B cell (primary cell): ENCODE data around the gene CGB8. TPM values are rescaled to one million over a fixed set of nuclear protein-coding genes. Genes with fewer than 3 reads are reported as not detected.
A peak's percentile ranks its signal among the peaks of the same experiment; 100 is the strongest.

Source experiments
- ATAC-seq: fragments of 200-7000 bp; cut with Tn5 transposase; one replicate; pipeline ENCODE4 v1.10.0; 2021; ENCODE audit warnings: low read depth, mild to moderate bottlenecking, moderate number of reproducible peaks, moderate library complexity
- CTCF ChIA-PET: fragments of 350-600 bp; sonication (Branson Sonifier 250); formaldehyde crosslinking; loops from one replicate; lab custom pipeline; 2021; ENCODE audit warnings: antibody characterized with exemption, inconsistent platforms; lab: Charles Lee
- POLR2A ChIA-PET: fragments of 350-600 bp; sonication (Branson Sonifier 250); formaldehyde crosslinking; loops from one replicate; lab custom pipeline; 2021; ENCODE audit warnings: antibody characterized with exemption; lab: Charles Lee
- DNase-seq: peaks from one replicate; pipeline ENCODE4 v3.0.0; 2013
- H2AFZ ChIP-seq: 2 replicates; pipeline ENCODE4 v1.6.1; 2012; ENCODE audit warnings: mild to moderate bottlenecking, low read depth, low read length; ENCODE audit not compliant: insufficient read depth, poor library complexity, severe bottlenecking
- H3K27ac ChIP-seq, 2 donors: 1 replicate in 1 of 2; 2 replicates in 1 of 2; pipeline ENCODE4 v1.5.1; 2012 to 2013; ENCODE audit warnings: low read length in 2 of 2, mild to moderate bottlenecking in 2 of 2, moderate library complexity in 1 of 2
- H3K27me3 ChIP-seq, 4 experiments: fragments of 200-600 bp in 1 of 4; sonication (generic) in 1 of 4; replicated peaks in 1 of 4; 1 replicate in 2 of 4; 2 replicates in 2 of 4; pipeline versions ENCODE4 v1.6.1 to v1.7.0; 2013 to 2016; ENCODE audit warnings: low read length in 3 of 4, mild to moderate bottlenecking in 2 of 4, mixed read lengths in 1 of 4, moderate library complexity in 1 of 4; ENCODE audit not compliant: insufficient read depth in 4 of 4, control insufficient read depth in 3 of 4; ENCODE audit errors: control extremely low read depth in 1 of 4
- H3K36me3 ChIP-seq, 2 experiments: replicated peaks in 1 of 2; 1 replicate in 1 of 2; 2 replicates in 1 of 2; pipeline versions ENCODE4 v1.6.1 to v1.7.1; 2013; ENCODE audit warnings: low read length in 1 of 2; ENCODE audit not compliant: insufficient read depth in 2 of 2, control insufficient read depth in 1 of 2; ENCODE audit errors: control extremely low read depth in 1 of 2, extremely low read depth in 1 of 2
- H3K4me1 ChIP-seq, 2 donors: fragments of 200-600 bp in 1 of 2; sonication (generic) in 1 of 2; 1 replicate in 1 of 2; 2 replicates in 1 of 2; pipeline versions ENCODE4 v1.5.1 to v1.6.1; 2013 to 2017; ENCODE audit warnings: low read length in 2 of 2; ENCODE audit not compliant: control insufficient read depth in 2 of 2, insufficient read depth in 2 of 2
- H3K4me2 ChIP-seq: replicated peaks from 2 replicates; pipeline ENCODE3; 2012; ENCODE audit warnings: mild to moderate bottlenecking, low read depth, low read length; ENCODE audit not compliant: poor library complexity, severe bottlenecking
- H3K4me3 ChIP-seq, 5 experiments: fragments of 200-600 bp in 1 of 5; sonication (generic) in 1 of 5; 1 replicate in 3 of 5; 2 replicates in 2 of 5; pipeline versions ENCODE4 v1.5.1 to v1.7.0; 2011 to 2016; ENCODE audit warnings: low read length in 4 of 5, mild to moderate bottlenecking in 4 of 5, low read depth in 2 of 5, control low read depth in 1 of 5, moderate library complexity in 1 of 5; ENCODE audit not compliant: insufficient read depth in 1 of 5; ENCODE audit errors: control extremely low read depth in 1 of 5, extremely low read depth in 1 of 5
- H3K79me2 ChIP-seq: fragments of 200-600 bp; sonication (generic); one replicate; pipeline ENCODE4 v1.6.0; 2016; ENCODE audit warnings: low read length; ENCODE audit not compliant: control insufficient read depth, insufficient read depth
- H3K9ac ChIP-seq: fragments of 200-600 bp; sonication (generic); 2 replicates; pipeline ENCODE4 v1.6.1; 2017; ENCODE audit warnings: mild to moderate bottlenecking, low read length, moderate library complexity
- H3K9me3 ChIP-seq, 3 donors: one replicate each; pipeline versions ENCODE4 v1.6.1 to v1.7.1; 2013; ENCODE audit warnings: low read length in 2 of 3; ENCODE audit not compliant: control insufficient read depth in 2 of 3, insufficient read depth in 1 of 3; ENCODE audit errors: control extremely low read depth in 1 of 3
- H4K20me1 ChIP-seq: 2 replicates; pipeline ENCODE4 v1.6.0; 2012; ENCODE audit warnings: mild to moderate bottlenecking, low read length; ENCODE audit not compliant: insufficient read depth, control insufficient read depth, poor library complexity, severe bottlenecking
- H3K27ac Mint-ChIP-seq: one replicate; pipeline ENCODE4 v1.8.0; 2021; ENCODE audit warnings: mixed read lengths
- H3K27me3 Mint-ChIP-seq: one replicate; pipeline ENCODE4 v1.8.0; 2021; ENCODE audit warnings: mixed read lengths
- H3K4me1 Mint-ChIP-seq: one replicate; pipeline ENCODE4 v1.8.0; 2021; ENCODE audit warnings: mixed read lengths
- H3K4me3 Mint-ChIP-seq: one replicate; pipeline ENCODE4 v1.8.0; 2021; ENCODE audit warnings: mixed read lengths
- H3K9me3 Mint-ChIP-seq: one replicate; pipeline ENCODE4 v1.8.0; 2022; ENCODE audit warnings: mixed read lengths; ENCODE audit not compliant: insufficient read depth
- CTCF ChIP-seq: fragments of 200-600 bp; IDR thresholded peaks from one replicate; pipeline ENCODE4 v1.8.0; 2022; ENCODE audit warnings: antibody characterized with exemption, mild to moderate bottlenecking
- EZH2 ChIP-seq: IDR thresholded peaks from 2 replicates; pipeline ENCODE4 v1.6.1; 2012; ENCODE audit warnings: borderline replicate concordance, low read depth, mild to moderate bottlenecking, moderate library complexity, low read length; ENCODE audit not compliant: insufficient read depth, poor library complexity, severe bottlenecking
- WGBS: methylation state at CpG from one replicate; pipeline ENCODE4 v1.1.5; 2013; ENCODE audit warnings: missing lambda C conversion rate; ENCODE audit not compliant: insufficient coverage; 5-methylcytosine and 5-hydroxymethylcytosine counted together
- intact Hi-C: fragments of 100-400 bp; cut with micrococcal nuclease; formaldehyde crosslinking; loops from one replicate; pipeline ENCODE4 v1.10.0; 2022
- polyA plus RNA-seq: library from polyadenylated mRNA; depleted of rRNA; stranded (reverse); fragments of >200 nt; gene quantifications from 2 replicates; pipeline ENCODE4 v1.2.3, GENCODE V29; 2012
- total RNA-seq, 2 donors: library from RNA; stranded (reverse); fragments of 120-200 nt in 1 of 2; gene quantifications; 1 replicate in 1 of 2; 2 replicates in 1 of 2; pipeline versions ENCODE4 v1.2.3 to v1.2.4, GENCODE V29; 2013 to 2022

Gene CGB8
- total and polyA plus RNA-seq, 2 donors (not counting 1 experiment from before 2014, with no cell fraction given): not detected

- DNase-seq: peak; percentile 36
- H3K4me3 Mint-ChIP-seq: peak overlapping the region; percentile 13
Measured at GRCh38 chr19:49071860-49072547, 23.1 kb upstream of the CGB8 start.

More at GRCh38 chr19:49071860-49072547, 23.1 kb upstream of the CGB8 start:
- no peaks in the 10 kb centered on the region for H3K79me2 ChIP-seq
- H3K27ac ChIP-seq: no peak overlapping the region
- no peak overlapping the region for H3K9ac ChIP-seq
- H3K4me1 Mint-ChIP-seq: peaks cover 11% of the 10 kb centered on the region
- peaks cover 1% of the 10 kb centered on the region for H3K9me3 Mint-ChIP-seq
- peak overlapping the region; percentile 45 for H3K4me2 ChIP-seq
- peaks cover 0 to 20% (median 0%) of the 10 kb centered on the region in 3 donors for H3K9me3 ChIP-seq
- no peak overlapping the region for H3K27ac Mint-ChIP-seq
- H3K27me3 ChIP-seq: peaks cover 0 to 64% (median 23%) of the 10 kb centered on the region in 4 experiments
- intact Hi-C loops: no loop called here
- H3K4me3 ChIP-seq: no peak overlapping the region
- peak; percentile 24 for ATAC-seq
- peaks cover 66% of the 10 kb centered on the region for H3K27me3 Mint-ChIP-seq
- POLR2A ChIA-PET: no interaction called here
- peaks cover 7 to 16% of the 10 kb centered on the region in 2 donors for H3K4me1 ChIP-seq
- TF ChIP-seq EZH2 (no peak), CTCF (no peak)
- WGBS: 16% methylated on average over 91 of the region's 93 CpGs
- H4K20me1 ChIP-seq: no peaks in the 10 kb centered on the region
- H2AFZ ChIP-seq: peak overlapping the region; percentile 16
- H3K36me3 ChIP-seq: no peaks in the 10 kb centered on the region
- CTCF ChIA-PET: no interaction called here
